Mammary epithelial cell (primary cell): Measurements from ENCODE around the gene POU2F1.

Source experiments
- EZH2 ChIP-seq: IDR thresholded peaks from 2 replicates; pipeline ENCODE4 v1.6.1; 2012; ENCODE audit warnings: low read length, inconsistent platforms, borderline replicate concordance
- TF ChIP-seq, protein P1 (sequence below), 2 donors: IDR thresholded peaks in 1 of 2; conservative IDR thresholded peaks in 1 of 2; 2 replicates each; pipeline ENCODE4 v1.5.1; 2011 to 2012; ENCODE audit warnings: inconsistent platforms in 2 of 2, low read length in 2 of 2, mild to moderate bottlenecking in 2 of 2, control low read depth in 1 of 2, low read depth in 1 of 2; ENCODE audit not compliant: insufficient read depth in 1 of 2; ENCODE audit errors: extremely low read depth in 1 of 2

DNA sequence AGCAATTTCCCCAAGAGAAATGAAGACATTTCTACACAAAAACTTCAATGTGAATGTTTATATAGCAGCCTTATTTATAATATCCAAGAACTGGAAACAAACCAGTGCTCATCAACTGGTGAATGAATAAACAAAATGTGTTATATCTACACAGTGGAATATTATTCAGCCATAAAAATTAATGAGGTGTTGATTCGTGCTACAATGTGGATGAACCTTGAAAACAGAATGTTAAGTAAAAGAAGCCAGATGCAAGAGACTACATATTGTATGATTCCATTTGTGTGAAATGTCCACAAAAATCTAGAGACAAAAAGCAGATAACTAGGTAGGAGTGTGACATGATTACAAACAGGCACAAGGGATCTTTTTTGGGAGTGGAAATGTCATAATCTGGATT lies 187.7 kb downstream of the POU2F1 start:
- no peak for TF ChIP-seq EZH2
- TF ChIP-seq, protein P1, sequence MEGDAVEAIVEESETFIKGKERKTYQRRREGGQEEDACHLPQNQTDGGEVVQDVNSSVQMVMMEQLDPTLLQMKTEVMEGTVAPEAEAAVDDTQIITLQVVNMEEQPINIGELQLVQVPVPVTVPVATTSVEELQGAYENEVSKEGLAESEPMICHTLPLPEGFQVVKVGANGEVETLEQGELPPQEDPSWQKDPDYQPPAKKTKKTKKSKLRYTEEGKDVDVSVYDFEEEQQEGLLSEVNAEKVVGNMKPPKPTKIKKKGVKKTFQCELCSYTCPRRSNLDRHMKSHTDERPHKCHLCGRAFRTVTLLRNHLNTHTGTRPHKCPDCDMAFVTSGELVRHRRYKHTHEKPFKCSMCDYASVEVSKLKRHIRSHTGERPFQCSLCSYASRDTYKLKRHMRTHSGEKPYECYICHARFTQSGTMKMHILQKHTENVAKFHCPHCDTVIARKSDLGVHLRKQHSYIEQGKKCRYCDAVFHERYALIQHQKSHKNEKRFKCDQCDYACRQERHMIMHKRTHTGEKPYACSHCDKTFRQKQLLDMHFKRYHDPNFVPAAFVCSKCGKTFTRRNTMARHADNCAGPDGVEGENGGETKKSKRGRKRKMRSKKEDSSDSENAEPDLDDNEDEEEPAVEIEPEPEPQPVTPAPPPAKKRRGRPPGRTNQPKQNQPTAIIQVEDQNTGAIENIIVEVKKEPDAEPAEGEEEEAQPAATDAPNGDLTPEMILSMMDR (conservative IDR thresholded peaks at IDR 0.05 in 1 of 2, IDR thresholded peaks at IDR 0.05 in 1 of 2; ENCODE audit: extremely low read depth in 1 of 2, insufficient read depth in 1 of 2, low read depth in 1 of 2, low read length in 2 of 2): no peak
